HepG2 (cell line): ENCODE measurements around the gene MYORG. TPM values are rescaled to one million over a fixed set of nuclear protein-coding genes. Genes with fewer than 3 reads are reported as not detected.
A peak's percentile ranks its signal among the peaks of the same experiment; 100 is the strongest.

ENCODE experiments used
- ETV5 ChIP-seq: IDR thresholded peaks from 2 replicates; pipeline ENCODE4 v1.6.1; 2018; ENCODE audit warnings: missing biosample characterization, missing genetic modification reagents, inconsistent platforms, borderline replicate concordance
- SIX1 ChIP-seq: sonication (generic); formaldehyde crosslinking; IDR thresholded peaks from 2 replicates; pipeline ENCODE4 v1.4.0; 2020; ENCODE audit warnings: missing genetic modification reagents, borderline replicate concordance
- SMAD1 ChIP-seq: sonication (generic); formaldehyde crosslinking; IDR thresholded peaks from 2 replicates; pipeline ENCODE4 v1.4.0; 2020; ENCODE audit warnings: missing genetic modification reagents, low read depth, mild to moderate bottlenecking, borderline replicate concordance
- TBL1XR1 ChIP-seq: fragments of 150-350 bp; IDR thresholded peaks from 2 replicates; pipeline ENCODE4 v1.6.1; 2014; ENCODE audit warnings: borderline replicate concordance, low read length; ENCODE audit not compliant: partially characterized antibody
- THYN1 ChIP-seq: sonication (generic); formaldehyde crosslinking; IDR thresholded peaks from 2 replicates; pipeline ENCODE4 v1.8.1; 2023; ENCODE audit warnings: low read depth, mild to moderate bottlenecking, moderate library complexity, missing genetic modification reagents, borderline replicate concordance
- ZNF407 ChIP-seq: sonication (generic); formaldehyde crosslinking; IDR thresholded peaks from one replicate; pipeline ENCODE4 v1.5.1; 2020; ENCODE audit warnings: mild to moderate bottlenecking, missing genetic modification reagents; ENCODE audit errors: not compliant biosample characterization
- ZNF451 ChIP-seq: sonication (generic); formaldehyde crosslinking; IDR thresholded peaks from 2 replicates; pipeline ENCODE4 v1.5.0; 2020; ENCODE audit warnings: mild to moderate bottlenecking, missing genetic modification reagents
- ZNF639 ChIP-seq: conservative IDR thresholded peaks from 2 replicates; pipeline ENCODE4 v1.6.1; 2018; ENCODE audit warnings: missing genetic modification reagents
- ZNF672 ChIP-seq: sonication (generic); formaldehyde crosslinking; IDR thresholded peaks from 2 replicates; pipeline ENCODE4 v1.8.1; 2022; ENCODE audit warnings: missing genetic modification reagents
- ZNF781 ChIP-seq: sonication (generic); formaldehyde crosslinking; IDR thresholded peaks from 2 replicates; pipeline ENCODE4 v1.5.1; 2020; ENCODE audit warnings: borderline replicate concordance, mild to moderate bottlenecking, missing genetic modification reagents; ENCODE audit errors: not compliant biosample characterization
- polyA plus RNA-seq, 8 experiments: library from polyadenylated mRNA; depleted of rRNA in 3 of 8; stranded (reverse) in 7 of 8; unstranded in 1 of 8; fragments of >200 nt; fragmentation: Illumina TruSeq in 4 of 8; extraction: Trizol in 4 of 8; gene quantifications; 2 replicates each; pipeline versions ENCODE4 v1.2.1 to v1.2.3, GENCODE V29; 2011 to 2016; ENCODE audit warnings: low read depth in 4 of 8, missing spikeins in 1 of 8, mixed read lengths in 1 of 8; ENCODE audit not compliant: insufficient read depth in 1 of 8
- total RNA-seq, 5 experiments: library from RNA; depleted of rRNA; stranded (reverse); fragments of >200 nt; fragmentation: Illumina TruSeq; extraction: Trizol; gene quantifications; 2 replicates each; pipeline ENCODE4 v1.2.3, GENCODE V29; 2016; ENCODE audit warnings: low read depth in 1 of 5
- TF ChIP-seq, protein P1 (sequence below): sonication (generic); formaldehyde crosslinking; IDR thresholded peaks from 2 replicates; pipeline ENCODE4 v1.9.0; 2022; ENCODE audit warnings: low read depth, missing genetic modification reagents
- TF ChIP-seq, protein P2 (sequence below): sonication (generic); IDR thresholded peaks from 2 replicates; pipeline ENCODE4 v1.6.1; 2016; ENCODE audit warnings: low read depth, borderline replicate concordance
- TF ChIP-seq, protein P3 (sequence below): sonication (generic); formaldehyde crosslinking; IDR thresholded peaks from 2 replicates; pipeline ENCODE4 v1.8.0; 2022; ENCODE audit warnings: low read depth, missing genetic modification reagents

The MYORG gene
- total and polyA plus RNA-seq, 2 of the 13 experiments (the other 11 are each of a cell fraction or from before 2014, with no cell fraction given), result 11.1 to 22.4 TPM

DNA sequence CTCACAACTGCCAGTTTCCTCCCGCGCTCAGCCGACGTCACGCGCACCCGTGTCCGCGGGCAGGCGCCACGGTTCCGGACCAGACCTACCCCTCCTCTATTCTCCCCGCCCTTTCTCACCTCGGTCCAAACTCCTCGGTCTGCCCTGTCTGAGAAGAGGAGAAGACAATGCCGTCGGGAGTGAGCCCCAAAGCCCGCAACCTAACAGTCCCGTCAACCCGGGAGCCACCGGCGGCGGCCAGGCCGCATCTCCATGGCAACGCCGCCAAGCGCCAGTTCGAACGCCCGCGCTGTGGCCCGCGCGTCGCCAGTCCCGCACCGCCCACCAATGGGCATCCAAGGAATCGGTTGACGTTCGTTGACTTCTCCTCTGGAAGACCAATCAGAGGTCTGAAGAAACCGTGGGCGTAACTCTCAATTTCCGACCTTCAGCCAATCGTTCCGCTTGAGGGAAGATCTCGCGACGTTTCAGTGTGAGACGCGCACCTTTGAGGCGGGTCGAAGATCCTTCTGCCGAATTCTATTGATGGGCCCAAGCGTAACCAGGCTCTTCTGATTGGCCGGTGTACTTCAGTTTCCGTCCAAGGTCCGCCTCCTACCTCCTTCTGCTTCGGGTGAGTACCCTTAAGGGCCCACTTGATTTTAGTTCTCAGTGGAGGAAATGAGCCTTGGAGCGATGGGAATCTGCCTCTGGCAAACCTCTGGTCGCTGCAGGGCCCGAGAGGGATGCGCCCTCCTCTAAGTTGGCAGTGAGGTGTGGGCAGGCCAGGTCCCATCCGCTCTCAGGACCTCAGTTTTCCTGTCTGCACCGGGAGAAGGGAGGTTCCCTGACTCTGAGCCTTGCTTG lies 47.5 kb downstream of the MYORG start, which contains the start of the genes KIF24 and NUDT2 (continued):
- TF ChIP-seq, protein P1, sequence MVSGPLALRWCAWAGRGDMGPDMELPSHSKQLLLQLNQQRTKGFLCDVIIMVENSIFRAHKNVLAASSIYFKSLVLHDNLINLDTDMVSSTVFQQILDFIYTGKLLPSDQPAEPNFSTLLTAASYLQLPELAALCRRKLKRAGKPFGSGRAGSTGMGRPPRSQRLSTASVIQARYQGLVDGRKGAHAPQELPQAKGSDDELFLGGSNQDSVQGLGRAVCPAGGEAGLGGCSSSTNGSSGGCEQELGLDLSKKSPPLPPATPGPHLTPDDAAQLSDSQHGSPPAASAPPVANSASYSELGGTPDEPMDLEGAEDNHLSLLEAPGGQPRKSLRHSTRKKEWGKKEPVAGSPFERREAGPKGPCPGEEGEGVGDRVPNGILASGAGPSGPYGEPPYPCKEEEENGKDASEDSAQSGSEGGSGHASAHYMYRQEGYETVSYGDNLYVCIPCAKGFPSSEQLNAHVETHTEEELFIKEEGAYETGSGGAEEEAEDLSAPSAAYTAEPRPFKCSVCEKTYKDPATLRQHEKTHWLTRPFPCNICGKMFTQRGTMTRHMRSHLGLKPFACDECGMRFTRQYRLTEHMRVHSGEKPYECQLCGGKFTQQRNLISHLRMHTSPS (CRISPR knock-in tag), result no peak
- TF ChIP-seq ZNF672 (CRISPR knock-in tag), result no peak
- TF ChIP-seq ZNF407, result no peak
- no peak for TF ChIP-seq ZNF781 (CRISPR knock-in tag)
- 0 out of 2 replicates have a peak, but pooled peaks have one; percentile 68 for TF ChIP-seq THYN1 (CRISPR knock-in tag)
- no peak; the same call in 1 of the 2 replicates for TF ChIP-seq SMAD1
- no peak for TF ChIP-seq SIX1 (CRISPR knock-in tag)
- peak; percentile 32; the same call in 1 of the 2 replicates for TF ChIP-seq ETV5
- TF ChIP-seq, protein P2, sequence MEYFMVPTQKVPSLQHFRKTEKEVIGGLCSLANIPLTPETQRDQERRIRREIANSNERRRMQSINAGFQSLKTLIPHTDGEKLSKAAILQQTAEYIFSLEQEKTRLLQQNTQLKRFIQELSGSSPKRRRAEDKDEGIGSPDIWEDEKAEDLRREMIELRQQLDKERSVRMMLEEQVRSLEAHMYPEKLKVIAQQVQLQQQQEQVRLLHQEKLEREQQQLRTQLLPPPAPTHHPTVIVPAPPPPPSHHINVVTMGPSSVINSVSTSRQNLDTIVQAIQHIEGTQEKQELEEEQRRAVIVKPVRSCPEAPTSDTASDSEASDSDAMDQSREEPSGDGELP, result peak; percentile 26; the same call in 1 of the 2 replicates
- peak; percentile 20; the same call in 1 of the 2 replicates for TF ChIP-seq ZNF639
- TF ChIP-seq ZNF451 (CRISPR knock-in tag), result peak; percentile 77; the same call in 1 of the 2 replicates
- no peak for TF ChIP-seq TBL1XR1
- TF ChIP-seq, protein P3, sequence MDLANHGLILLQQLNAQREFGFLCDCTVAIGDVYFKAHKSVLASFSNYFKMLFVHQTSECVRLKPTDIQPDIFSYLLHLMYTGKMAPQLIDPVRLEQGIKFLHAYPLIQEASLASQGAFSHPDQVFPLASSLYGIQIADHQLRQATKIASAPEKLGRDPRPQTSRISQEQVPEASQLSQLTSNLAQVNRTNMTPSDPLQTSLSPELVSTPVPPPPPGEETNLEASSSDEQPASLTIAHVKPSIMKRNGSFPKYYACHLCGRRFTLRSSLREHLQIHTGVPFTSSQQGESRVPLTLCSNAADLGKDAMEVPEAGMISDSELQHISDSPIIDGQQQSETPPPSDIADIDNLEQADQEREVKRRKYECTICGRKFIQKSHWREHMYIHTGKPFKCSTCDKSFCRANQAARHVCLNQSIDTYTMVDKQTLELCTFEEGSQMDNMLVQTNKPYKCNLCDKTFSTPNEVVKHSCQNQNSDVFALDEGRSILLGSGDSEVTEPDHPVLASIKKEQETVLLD (CRISPR knock-in tag), result no peak; the same call in 1 of the 2 replicates
